Adrenal gland (tissue), 12 donors: Measurements from ENCODE around the gene PLA2G2E. TPM values are rescaled to one million over a fixed set of nuclear protein-coding genes. Genes with fewer than 3 reads are reported as not detected.
"Not testable (repeated sequence)": the region's sequence is repeated elsewhere in the genome, so short reads cannot be mapped to it uniquely, and the experiment has no call there.

Experiments
- DNase-seq, 7 donors: peaks; one replicate each; pipeline ENCODE4 v3.0.0-alpha.2; 2019 to 2020
- H3K27ac ChIP-seq, 5 donors: fragments of 200-600 bp; sonication (generic) in 4 of 5; 1 replicate in 3 of 5; 2 replicates in 2 of 5; pipeline versions ENCODE4 v1.5.1 to v1.8.0; 2016 to 2020; ENCODE audit warnings: mild to moderate bottlenecking in 1 of 5
- H3K27me3 ChIP-seq: fragments of 200-600 bp; 2 replicates; pipeline ENCODE4 v1.8.0; 2021
- H3K36me3 ChIP-seq, 2 donors: fragments of 200-600 bp; replicated peaks in 1 of 2; 1 replicate in 1 of 2; 2 replicates in 1 of 2; pipeline versions ENCODE4 v1.5.1 to v1.8.0; 2018 to 2022
- H3K4me1 ChIP-seq, 2 donors: fragments of 200-600 bp; replicated peaks in 1 of 2; 1 replicate in 1 of 2; 2 replicates in 1 of 2; pipeline versions ENCODE4 v1.5.1 to v1.8.0; 2018 to 2021
- H3K4me3 ChIP-seq, 4 donors: fragments of 200-600 bp; sonication (generic) in 3 of 4; one replicate each; pipeline ENCODE4 v1.5.1; 2016 to 2018
- H3K9me3 ChIP-seq, 3 donors: fragments of 200-600 bp; sonication (generic) in 1 of 3; replicated peaks in 1 of 3; 1 replicate in 2 of 3; 2 replicates in 1 of 3; pipeline versions ENCODE4 v1.5.1 to v1.8.0; 2016 to 2021
- POLR2A ChIP-seq, 2 donors: fragments of 450-650 bp; IDR thresholded peaks; one replicate each; pipeline ENCODE4 v1.6.1; 2017; ENCODE audit warnings: antibody characterized with exemption in 2 of 2, mild to moderate bottlenecking in 2 of 2, moderate library complexity in 1 of 2
- WGBS, 4 donors: extraction: QIAGEN DNeasy Blood & Tissue Kit in 2 of 4; methylation state at CpG; one replicate each; pipeline versions ENCODE4 v1.1.5 to v1.1.7; 2013 to 2017; 5-methylcytosine and 5-hydroxymethylcytosine counted together
- intact Hi-C, 2 donors: fragments of 100-400 bp; cut with DNase I; formaldehyde crosslinking; loops; one replicate each; pipeline versions ENCODE4 v1.14.1 to v1.15.0; 2022 to 2023
- polyA plus RNA-seq, 3 donors: library from polyadenylated mRNA; stranded (reverse); fragments of 200-250 nt in 2 of 3; fragments of 350-450 nt in 1 of 3; fragmentation: Illumina TruSeq in 1 of 3; extraction: RNeasy Lipid Tissue Mini Kit (QIAGEN cat#74804) in 1 of 3; gene quantifications; one replicate each; pipeline ENCODE4 v1.2.3, GENCODE V29; 2013 to 2014
- total RNA-seq, 9 donors: library from RNA; depleted of rRNA in 4 of 9; stranded (reverse); fragments of >200 nt in 4 of 9; fragments of 120-200 nt in 1 of 9; fragmentation: NEBNext Ultra II Directional in 1 of 9; extraction: Animal tissue kit (Norgen Biotek cat#: 25700) in 1 of 9; gene quantifications; one replicate each; pipeline versions ENCODE4 v1.1.0 to v1.2.4, GENCODE V29; 2013 to 2023
- TF ChIP-seq, protein P1 (sequence below), 6 experiments: fragments of 450-650 bp in 4 of 6; fragments of 200-600 bp in 2 of 6; sonication (generic) in 1 of 6; IDR thresholded peaks; 1 replicate in 5 of 6; 2 replicates in 1 of 6; pipeline versions ENCODE4 v1.5.1 to v1.8.0; 2016 to 2021; ENCODE audit warnings: antibody characterized with exemption in 6 of 6, mild to moderate bottlenecking in 2 of 6, moderate library complexity in 1 of 6
- donor health status: healthy with polysubstance abuse.
- donor health status: Bipolar disorder and iron deficiency.
- donor health status: DM: yes; HTN: yes; CAD: no.
- donor health status: DM: no; HTN: no; CAD: no.
- donor health status: DM: no; HTN: no; CAD: no.
- donor health status: DM: yes; HTN: yes; CAD: no.

Gene PLA2G2E
- total and polyA plus RNA-seq, 12 donors = not detected

DNA sequence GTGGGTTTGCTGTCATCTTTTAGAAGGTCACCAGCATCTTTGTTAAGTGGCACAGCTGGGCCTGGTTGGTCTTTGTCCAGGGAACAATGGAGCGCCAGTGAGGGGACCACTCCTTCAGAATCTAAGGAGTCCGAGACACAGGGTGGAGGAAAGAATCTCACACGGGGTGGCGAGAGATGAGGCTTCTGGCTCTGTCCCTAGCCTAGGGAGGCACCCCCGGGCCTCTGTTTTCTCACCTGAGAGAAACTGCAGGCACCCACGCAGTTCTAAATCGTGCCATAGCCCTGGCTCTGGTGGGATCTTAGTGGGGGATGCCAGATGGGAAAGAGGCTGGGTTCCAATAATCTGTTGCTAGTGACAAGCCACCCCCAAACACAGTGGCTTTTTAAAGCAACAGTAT lies 10.9 kb upstream of the PLA2G2E start:
- no peaks in the 10 kb centered on the region for H3K9me3 ChIP-seq
- no peaks in the 10 kb centered on the region for H3K4me1 ChIP-seq
- H3K4me3 ChIP-seq = no peak overlapping the region
- 89 to 94% (median 90%) methylated on average over 7 of the region's 7 CpGs for WGBS, 4 donors
- no peaks in the 10 kb centered on the region for H3K36me3 ChIP-seq
- no peaks in the 10 kb centered on the region for H3K27me3 ChIP-seq
- no peak for DNase-seq
- TF ChIP-seq, protein P1, sequence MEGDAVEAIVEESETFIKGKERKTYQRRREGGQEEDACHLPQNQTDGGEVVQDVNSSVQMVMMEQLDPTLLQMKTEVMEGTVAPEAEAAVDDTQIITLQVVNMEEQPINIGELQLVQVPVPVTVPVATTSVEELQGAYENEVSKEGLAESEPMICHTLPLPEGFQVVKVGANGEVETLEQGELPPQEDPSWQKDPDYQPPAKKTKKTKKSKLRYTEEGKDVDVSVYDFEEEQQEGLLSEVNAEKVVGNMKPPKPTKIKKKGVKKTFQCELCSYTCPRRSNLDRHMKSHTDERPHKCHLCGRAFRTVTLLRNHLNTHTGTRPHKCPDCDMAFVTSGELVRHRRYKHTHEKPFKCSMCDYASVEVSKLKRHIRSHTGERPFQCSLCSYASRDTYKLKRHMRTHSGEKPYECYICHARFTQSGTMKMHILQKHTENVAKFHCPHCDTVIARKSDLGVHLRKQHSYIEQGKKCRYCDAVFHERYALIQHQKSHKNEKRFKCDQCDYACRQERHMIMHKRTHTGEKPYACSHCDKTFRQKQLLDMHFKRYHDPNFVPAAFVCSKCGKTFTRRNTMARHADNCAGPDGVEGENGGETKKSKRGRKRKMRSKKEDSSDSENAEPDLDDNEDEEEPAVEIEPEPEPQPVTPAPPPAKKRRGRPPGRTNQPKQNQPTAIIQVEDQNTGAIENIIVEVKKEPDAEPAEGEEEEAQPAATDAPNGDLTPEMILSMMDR (IDR thresholded peaks at IDR 0.05) = no peak
- no peak for TF ChIP-seq POLR2A (IDR thresholded peaks at IDR 0.05)
- H3K27ac ChIP-seq = no peak overlapping the region
- intact Hi-C loops = no loop called here

DNA sequence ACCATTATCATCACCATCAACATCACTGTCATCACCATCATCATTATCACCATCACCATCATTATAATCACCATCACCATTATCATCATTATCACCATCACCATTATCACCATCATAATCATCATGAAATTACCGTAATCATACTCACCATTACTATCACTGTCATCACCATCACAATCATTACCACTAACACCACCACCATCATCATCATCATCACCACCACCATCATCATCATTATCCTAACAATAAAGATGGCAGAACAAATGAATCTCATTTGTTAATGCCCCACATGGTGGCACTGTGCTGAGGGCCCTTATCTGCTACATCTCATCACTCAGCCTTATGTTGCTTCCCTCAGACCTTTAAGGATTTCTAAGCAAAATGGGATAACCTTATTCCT lies 9.4 kb upstream of the PLA2G2E start:
- no peaks in the 10 kb centered on the region for H3K9me3 ChIP-seq
- TF ChIP-seq, protein P1 (IDR thresholded peaks at IDR 0.05) = no peak
- TF ChIP-seq POLR2A (IDR thresholded peaks at IDR 0.05) = no peak

DNA sequence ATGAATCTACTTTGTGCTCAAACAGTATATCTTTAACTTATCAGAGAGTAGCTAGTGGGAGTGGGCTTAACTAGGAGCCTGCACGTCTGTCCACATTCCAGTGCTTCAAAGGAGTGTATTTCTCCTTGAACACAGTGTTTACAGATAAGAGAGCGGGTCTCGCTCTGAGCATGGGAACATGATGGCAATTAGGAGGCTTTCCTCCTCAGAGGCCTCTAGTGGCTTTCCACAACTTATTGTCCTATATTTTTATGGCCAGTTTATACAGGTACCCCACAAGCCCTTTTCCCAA lies 3.7 kb upstream of the PLA2G2E start:
- H3K36me3 ChIP-seq, H3K27me3 ChIP-seq, DNase-seq, H3K4me1 ChIP-seq, H3K4me3 ChIP-seq, H3K27ac ChIP-seq, H3K9me3 ChIP-seq, intact Hi-C loops: not testable (repeated sequence)
- 41 to 45% (median 43%) methylated on average over 3 of the region's 3 CpGs for WGBS, 4 donors

More for the DNA sequence above, 9.4 kb upstream of the PLA2G2E start:
- intact Hi-C loops = no loop called here
- DNase-seq = no peak
- H3K27ac ChIP-seq = no peak overlapping the region
- no peak overlapping the region for H3K4me3 ChIP-seq
- WGBS, 4 donors = 0 to 41% (median 0%) methylated on average over 1 of the region's 1 CpG
- no peaks in the 10 kb centered on the region for H3K4me1 ChIP-seq
- H3K36me3 ChIP-seq = no peaks in the 10 kb centered on the region
- no peaks in the 10 kb centered on the region for H3K27me3 ChIP-seq

DNA sequence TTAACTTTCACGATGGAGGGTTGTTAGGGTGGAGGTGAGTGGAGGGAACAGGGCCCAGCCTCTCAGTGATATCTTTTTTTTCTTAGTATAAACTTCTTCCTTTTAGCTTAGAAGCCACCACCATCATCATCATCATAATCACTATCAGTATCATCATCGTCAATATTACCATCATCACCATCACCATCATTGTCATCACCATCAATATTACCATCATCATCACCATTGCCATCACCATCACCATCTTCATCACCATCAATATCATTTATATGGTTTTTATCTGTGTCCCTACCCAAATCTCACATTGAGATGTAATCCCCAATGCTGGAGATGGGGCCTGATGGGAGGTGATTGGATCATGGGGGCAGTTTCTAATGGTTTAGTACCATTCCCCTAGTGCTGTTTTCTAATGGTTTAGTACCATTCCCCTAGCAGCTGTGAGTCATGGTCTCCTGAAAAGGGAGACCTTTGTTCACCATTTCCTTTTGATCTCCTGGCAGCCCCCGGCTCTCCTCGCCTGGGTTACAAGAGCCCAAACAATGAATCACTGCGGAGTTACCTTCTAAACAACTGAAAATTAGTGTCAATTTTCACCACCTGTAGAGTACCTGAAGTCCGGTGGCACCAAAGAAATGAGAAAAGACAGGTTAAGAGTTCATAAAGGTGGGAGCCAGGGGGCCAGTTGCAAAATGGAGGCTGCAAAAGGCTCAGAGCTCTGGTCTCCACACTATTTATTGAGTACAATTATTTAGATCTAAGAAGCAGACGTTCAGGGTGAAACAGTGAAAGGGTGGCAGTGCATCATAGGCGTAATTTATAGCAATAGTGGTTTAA lies 3.1 kb upstream of the PLA2G2E start:
- 62 to 78% (median 65%) methylated on average over 8 of the region's 8 CpGs for WGBS, 4 donors
- no peak for DNase-seq
- H3K27ac ChIP-seq = no peak overlapping the region
- no peaks in the 10 kb centered on the region for H3K4me1 ChIP-seq
- TF ChIP-seq, protein P1 (IDR thresholded peaks at IDR 0.05) = no peak
- TF ChIP-seq POLR2A (IDR thresholded peaks at IDR 0.05) = no peak
- no peaks in the 10 kb centered on the region for H3K36me3 ChIP-seq
- intact Hi-C loops = no loop called here
- H3K9me3 ChIP-seq = no peaks in the 10 kb centered on the region
- H3K4me3 ChIP-seq = no peak overlapping the region
- no peaks in the 10 kb centered on the region for H3K27me3 ChIP-seq
